ENCODE measurements around the gene PVALEF.

PVALEF gene

GRCh38 chr17:81128774-81129173 is 36.5 kb upstream of the PVALEF start:
- peak; percentile 96 for DNase-seq (ENCODE audit: low spot score)

- DNase-seq (ENCODE audit: low spot score), result no peak
Observed at GRCh38 chr17:81129289-81129688, 36.0 kb upstream of the PVALEF start.

GRCh38 chr17:81129711-81130367 is 35.5 kb upstream of the PVALEF start:
- DNase-seq (ENCODE audit: low spot score), result no peak

GRCh38 chr17:81130385-81131361 is 34.6 kb upstream of the PVALEF start:
- peak; percentile 84 for DNase-seq (ENCODE audit: low spot score)

GRCh38 chr17:81131486-81132196 is 33.7 kb upstream of the PVALEF start:
- no peak for DNase-seq (ENCODE audit: low spot score)

- no peak for DNase-seq (ENCODE audit: low spot score)
Observed at GRCh38 chr17:81132197-81132540, 33.1 kb upstream of the PVALEF start.

- DNase-seq (ENCODE audit: low spot score), result no peak
Observed at GRCh38 chr17:81132770-81133723, 32.3 kb upstream of the PVALEF start.

GRCh38 chr17:81134064-81134781 is 31.1 kb upstream of the PVALEF start:
- no peak for DNase-seq (ENCODE audit: low spot score)

GRCh38 chr17:81135505-81136278 is 29.6 kb upstream of the PVALEF start:
- no peak for DNase-seq (ENCODE audit: low spot score)

GRCh38 chr17:81136366-81136765 is 28.9 kb upstream of the PVALEF start:
- no peak for DNase-seq (ENCODE audit: low spot score)

GRCh38 chr17:81137248-81137647 is 28.1 kb upstream of the PVALEF start:
- DNase-seq (ENCODE audit: low spot score), result no peak

- no peak for DNase-seq (ENCODE audit: low spot score)
Observed at GRCh38 chr17:81138083-81138482, 27.2 kb upstream of the PVALEF start.

GRCh38 chr17:81138500-81138899 is 26.8 kb upstream of the PVALEF start:
- DNase-seq (ENCODE audit: low spot score), result no peak

GRCh38 chr17:81139428-81139827 is 25.9 kb upstream of the PVALEF start:
- DNase-seq (ENCODE audit: low spot score), result no peak

- DNase-seq (ENCODE audit: low spot score), result no peak
Observed at GRCh38 chr17:81140018-81140417, 25.3 kb upstream of the PVALEF start.

- no peak for DNase-seq (ENCODE audit: low spot score)
Observed at GRCh38 chr17:81140695-81141094, 24.6 kb upstream of the PVALEF start.

- DNase-seq (ENCODE audit: low spot score), result no peak
Observed at GRCh38 chr17:81142301-81143199, 22.8 kb upstream of the PVALEF start.

- no peak for DNase-seq (ENCODE audit: low spot score)
Observed at GRCh38 chr17:81143200-81143527, 22.1 kb upstream of the PVALEF start.
